HL-60 (cell line): ENCODE results near the gene DTNBP1.

Source experiments
- DNase-seq, 2 experiments: peaks; one replicate each; pipeline ENCODE4 v3.0.0-alpha.2; 2010 to 2020; ENCODE audit warnings: low read depth in 1 of 2, low spot score in 1 of 2
- H3K27ac ChIP-seq: fragments of 250-450 bp; sonication (Bioruptor Pico); replicated peaks from 2 replicates; pipeline ENCODE4 v1.5.1; 2020; ENCODE audit warnings: mild to moderate bottlenecking, moderate library complexity
- H3K27me3 ChIP-seq: fragments of 250-450 bp; sonication (Bioruptor Pico); 2 replicates; pipeline ENCODE4 v1.5.1; 2021; ENCODE audit warnings: mild to moderate bottlenecking, moderate library complexity; ENCODE audit not compliant: insufficient read depth, poor library complexity, severe bottlenecking
- H3K4me3 ChIP-seq: replicated peaks from 2 replicates; pipeline ENCODE4 v1.5.1; 2011; ENCODE audit warnings: mild to moderate bottlenecking, control low read depth, low read length; ENCODE audit not compliant: insufficient read depth
- GABPA ChIP-seq: IDR thresholded peaks from 2 replicates; pipeline ENCODE4 v1.6.1; 2012; ENCODE audit warnings: low read depth
- POLR2AphosphoS5 ChIP-seq: IDR thresholded peaks from 2 replicates; pipeline ENCODE4 v1.6.1; 2012; ENCODE audit warnings: low read depth
- SPI1 ChIP-seq: IDR thresholded peaks from 2 replicates; pipeline ENCODE4 v1.6.1; 2012; ENCODE audit warnings: low read depth, mild to moderate bottlenecking, borderline replicate concordance
- TF ChIP-seq, protein P1 (sequence below): IDR thresholded peaks from one replicate; pipeline ENCODE4 v1.5.1; 2011; ENCODE audit warnings: low read length, control low read depth, inconsistent platforms; ENCODE audit not compliant: insufficient read depth
- TF ChIP-seq, protein P2 (sequence below): IDR thresholded peaks from 2 replicates; pipeline ENCODE4 v1.6.1; 2012; ENCODE audit warnings: low read depth; ENCODE audit not compliant: insufficient replicate concordance

DTNBP1 gene

DNA sequence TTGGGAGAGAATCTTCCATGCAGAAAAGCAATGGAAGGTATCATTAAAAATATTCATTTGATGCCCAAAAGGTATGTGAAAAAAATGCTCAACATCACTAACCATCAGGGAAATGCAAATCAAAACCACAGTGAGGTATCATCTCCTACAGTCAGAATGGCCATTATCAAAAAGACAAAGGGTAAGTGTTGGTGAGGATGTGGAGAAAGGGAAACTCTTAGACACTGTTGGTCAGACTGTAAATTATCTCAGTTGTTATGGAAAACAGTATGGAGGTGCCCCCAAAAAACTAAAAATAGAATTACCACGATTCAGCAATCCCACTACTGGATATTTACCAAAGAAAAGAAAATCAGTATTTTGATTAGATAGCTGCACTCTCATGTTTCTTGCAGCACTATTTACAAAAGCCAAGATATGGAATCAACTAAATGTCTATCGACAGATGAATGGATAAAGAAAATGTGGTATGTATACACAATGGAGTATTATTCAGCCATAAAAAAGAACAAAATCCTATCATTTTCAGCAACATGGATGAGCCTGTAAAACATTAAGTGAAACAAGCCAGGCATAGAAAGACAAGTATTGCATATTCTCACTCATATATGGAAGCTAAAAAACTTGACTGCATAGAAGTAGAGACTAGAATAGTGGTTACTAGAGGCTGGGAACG lies 84.0 kb downstream of the DTNBP1 start:
- no peaks in the 10 kb centered on the region for H3K27me3 ChIP-seq
- TF ChIP-seq GABPA (no peak), POLR2AphosphoS5 (no peak)

DNA sequence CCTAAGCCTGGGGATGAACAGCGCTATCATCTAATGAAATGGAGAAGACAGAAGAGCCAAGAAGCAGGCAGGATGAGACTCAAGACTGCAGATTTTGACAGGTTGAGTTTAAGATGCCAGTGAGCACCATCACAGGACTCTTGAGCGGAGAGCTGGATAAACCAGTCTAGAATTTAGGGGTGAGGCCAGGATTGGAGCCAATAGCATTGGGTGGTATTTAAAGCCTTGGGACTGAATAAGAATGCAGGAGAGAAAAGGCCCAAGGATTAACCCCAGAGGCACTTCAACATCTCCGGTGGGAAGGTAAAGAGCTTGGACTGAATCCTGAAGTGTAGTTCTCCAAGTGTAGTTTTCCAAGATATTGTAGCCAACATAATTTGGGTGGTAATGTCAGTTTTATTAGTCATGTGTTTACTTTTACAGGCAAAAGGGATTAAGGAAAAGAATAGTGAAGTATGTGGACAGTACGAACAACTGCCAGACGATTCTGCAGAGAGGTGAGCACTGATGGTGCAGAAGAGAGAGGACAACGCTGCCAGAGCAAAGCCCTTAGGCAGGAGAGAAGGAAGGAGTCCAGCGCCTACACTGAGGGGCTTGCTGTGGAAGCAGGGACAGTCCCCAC lies 85.2 kb downstream of the DTNBP1 start:
- DNase-seq, result no peak
- TF ChIP-seq SPI1, result no peak
- TF ChIP-seq, protein P1, sequence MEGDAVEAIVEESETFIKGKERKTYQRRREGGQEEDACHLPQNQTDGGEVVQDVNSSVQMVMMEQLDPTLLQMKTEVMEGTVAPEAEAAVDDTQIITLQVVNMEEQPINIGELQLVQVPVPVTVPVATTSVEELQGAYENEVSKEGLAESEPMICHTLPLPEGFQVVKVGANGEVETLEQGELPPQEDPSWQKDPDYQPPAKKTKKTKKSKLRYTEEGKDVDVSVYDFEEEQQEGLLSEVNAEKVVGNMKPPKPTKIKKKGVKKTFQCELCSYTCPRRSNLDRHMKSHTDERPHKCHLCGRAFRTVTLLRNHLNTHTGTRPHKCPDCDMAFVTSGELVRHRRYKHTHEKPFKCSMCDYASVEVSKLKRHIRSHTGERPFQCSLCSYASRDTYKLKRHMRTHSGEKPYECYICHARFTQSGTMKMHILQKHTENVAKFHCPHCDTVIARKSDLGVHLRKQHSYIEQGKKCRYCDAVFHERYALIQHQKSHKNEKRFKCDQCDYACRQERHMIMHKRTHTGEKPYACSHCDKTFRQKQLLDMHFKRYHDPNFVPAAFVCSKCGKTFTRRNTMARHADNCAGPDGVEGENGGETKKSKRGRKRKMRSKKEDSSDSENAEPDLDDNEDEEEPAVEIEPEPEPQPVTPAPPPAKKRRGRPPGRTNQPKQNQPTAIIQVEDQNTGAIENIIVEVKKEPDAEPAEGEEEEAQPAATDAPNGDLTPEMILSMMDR, result no peak
- TF ChIP-seq GABPA, result no peak
- no peak for TF ChIP-seq POLR2AphosphoS5
- TF ChIP-seq, protein P2, sequence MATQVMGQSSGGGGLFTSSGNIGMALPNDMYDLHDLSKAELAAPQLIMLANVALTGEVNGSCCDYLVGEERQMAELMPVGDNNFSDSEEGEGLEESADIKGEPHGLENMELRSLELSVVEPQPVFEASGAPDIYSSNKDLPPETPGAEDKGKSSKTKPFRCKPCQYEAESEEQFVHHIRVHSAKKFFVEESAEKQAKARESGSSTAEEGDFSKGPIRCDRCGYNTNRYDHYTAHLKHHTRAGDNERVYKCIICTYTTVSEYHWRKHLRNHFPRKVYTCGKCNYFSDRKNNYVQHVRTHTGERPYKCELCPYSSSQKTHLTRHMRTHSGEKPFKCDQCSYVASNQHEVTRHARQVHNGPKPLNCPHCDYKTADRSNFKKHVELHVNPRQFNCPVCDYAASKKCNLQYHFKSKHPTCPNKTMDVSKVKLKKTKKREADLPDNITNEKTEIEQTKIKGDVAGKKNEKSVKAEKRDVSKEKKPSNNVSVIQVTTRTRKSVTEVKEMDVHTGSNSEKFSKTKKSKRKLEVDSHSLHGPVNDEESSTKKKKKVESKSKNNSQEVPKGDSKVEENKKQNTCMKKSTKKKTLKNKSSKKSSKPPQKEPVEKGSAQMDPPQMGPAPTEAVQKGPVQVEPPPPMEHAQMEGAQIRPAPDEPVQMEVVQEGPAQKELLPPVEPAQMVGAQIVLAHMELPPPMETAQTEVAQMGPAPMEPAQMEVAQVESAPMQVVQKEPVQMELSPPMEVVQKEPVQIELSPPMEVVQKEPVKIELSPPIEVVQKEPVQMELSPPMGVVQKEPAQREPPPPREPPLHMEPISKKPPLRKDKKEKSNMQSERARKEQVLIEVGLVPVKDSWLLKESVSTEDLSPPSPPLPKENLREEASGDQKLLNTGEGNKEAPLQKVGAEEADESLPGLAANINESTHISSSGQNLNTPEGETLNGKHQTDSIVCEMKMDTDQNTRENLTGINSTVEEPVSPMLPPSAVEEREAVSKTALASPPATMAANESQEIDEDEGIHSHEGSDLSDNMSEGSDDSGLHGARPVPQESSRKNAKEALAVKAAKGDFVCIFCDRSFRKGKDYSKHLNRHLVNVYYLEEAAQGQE, result no peak
- no peak overlapping the region for H3K27ac ChIP-seq
- no peaks in the 10 kb centered on the region for H3K27me3 ChIP-seq
- no peak overlapping the region for H3K4me3 ChIP-seq

More for the DNA sequence above, 84.0 kb downstream of the DTNBP1 start:
- Histone ChIP-seq H3K4me3 (no peak overlapping the region), H3K27ac (no peak overlapping the region)
- no peak for DNase-seq

DNA sequence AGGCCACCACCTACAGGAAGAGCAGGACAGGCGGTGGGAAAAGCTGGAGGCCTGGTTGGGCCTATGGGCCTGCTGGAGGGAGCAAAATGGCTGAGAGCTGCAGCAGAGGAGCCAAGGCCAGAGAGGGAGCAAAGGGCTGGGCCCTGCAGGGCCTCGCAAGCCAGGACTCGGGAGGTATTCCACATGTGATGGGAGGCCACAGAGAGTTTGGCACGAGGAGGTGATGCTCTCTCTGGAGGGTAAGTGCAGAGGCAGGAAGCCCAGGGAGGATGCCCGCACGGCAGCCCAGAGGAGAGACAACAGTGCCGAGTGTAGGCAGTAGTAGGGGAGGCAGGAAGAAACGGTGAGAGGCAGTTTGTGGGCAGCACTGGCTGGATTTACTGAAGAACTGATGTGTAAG lies 85.7 kb downstream of the DTNBP1 start:
- no peak overlapping the region for H3K4me3 ChIP-seq
- H3K27me3 ChIP-seq, result no peaks in the 10 kb centered on the region
- no peak overlapping the region for H3K27ac ChIP-seq
- TF ChIP-seq, protein P2, result no peak
- TF ChIP-seq, protein P1, result no peak
- TF ChIP-seq POLR2AphosphoS5 (no peak), GABPA (no peak), SPI1 (no peak)
- DNase-seq, result no peak

DNA sequence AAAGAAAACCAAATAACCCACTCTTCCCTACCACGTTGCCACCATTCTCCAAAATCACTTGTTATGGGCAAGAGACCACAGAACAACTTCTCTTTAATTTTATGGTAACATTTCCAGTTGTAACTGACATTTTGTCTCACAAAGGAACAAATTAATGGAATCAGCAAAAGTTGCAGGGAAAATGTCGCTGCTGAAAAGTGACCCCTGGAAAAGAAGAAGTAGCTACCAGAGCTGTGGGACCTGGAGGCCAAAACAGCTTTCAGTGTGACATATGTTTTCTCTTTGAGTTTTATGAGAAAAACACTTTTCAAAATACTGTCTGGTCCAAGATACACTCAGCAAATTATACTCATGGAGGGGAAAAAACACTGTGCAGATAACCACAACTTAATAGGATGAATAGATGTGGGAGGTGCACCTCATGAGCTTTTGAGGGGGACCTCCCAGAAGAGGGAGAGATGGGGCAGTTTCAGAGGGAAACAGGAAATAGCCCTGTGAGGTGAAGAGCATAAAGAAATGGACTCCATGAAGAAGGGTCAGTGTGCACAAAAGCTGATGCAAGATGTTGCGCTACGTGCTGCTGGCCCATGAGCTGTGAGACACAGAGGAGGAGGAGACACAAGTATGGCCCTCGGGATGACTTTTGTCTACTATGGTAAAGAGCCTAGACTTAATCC lies 87.3 kb downstream of the DTNBP1 start:
- Histone ChIP-seq H3K27ac (peak overlapping the region; percentile 26), H3K4me3 (no peak overlapping the region), H3K27me3 (no peaks in the 10 kb centered on the region)
- TF ChIP-seq, protein P2, result no peak
- no peak; the same call in 1 of the 2 replicates for TF ChIP-seq SPI1
- TF ChIP-seq, protein P1, result no peak
- TF ChIP-seq GABPA, result no peak
- TF ChIP-seq POLR2AphosphoS5, result no peak
- DNase-seq, result peak in 1 of 2 experiments; percentile 15
